Liver (tissue), 3 donors: ENCODE results near the gene KLHL20.
"Not testable (repeated sequence)": the region's sequence is repeated elsewhere in the genome, so short reads cannot be mapped to it uniquely, and the experiment has no call there.

Experiments used
- EGR1 ChIP-seq, 2 donors: IDR thresholded peaks; 2 replicates each; pipeline ENCODE4 v1.6.1; 2016 to 2018; ENCODE audit warnings: antibody characterized with exemption in 2 of 2, low read depth in 2 of 2
- GABPA ChIP-seq, 2 donors: IDR thresholded peaks in 1 of 2; conservative IDR thresholded peaks in 1 of 2; 2 replicates each; pipeline ENCODE4 v1.6.1; 2016; ENCODE audit warnings: antibody characterized with exemption in 2 of 2, mild to moderate bottlenecking in 1 of 2, moderate library complexity in 1 of 2
- RAD21 ChIP-seq, 2 donors: IDR thresholded peaks; 2 replicates each; pipeline ENCODE4 v1.6.1; 2016; ENCODE audit warnings: antibody characterized with exemption in 2 of 2, mild to moderate bottlenecking in 2 of 2
- RXRA ChIP-seq, 2 donors: IDR thresholded peaks; 2 replicates each; pipeline ENCODE4 v1.6.1; 2017 to 2018; ENCODE audit warnings: antibody characterized with exemption in 2 of 2, mild to moderate bottlenecking in 1 of 2
- SP1 ChIP-seq: IDR thresholded peaks from 2 replicates; pipeline ENCODE4 v1.6.1; 2018; ENCODE audit warnings: antibody characterized with exemption, mild to moderate bottlenecking
- TAF1 ChIP-seq: conservative IDR thresholded peaks from 2 replicates; pipeline ENCODE4 v1.6.1; 2016; ENCODE audit warnings: antibody characterized with exemption, mild to moderate bottlenecking
- TF ChIP-seq, protein P1 (sequence below): fragments of 150-350 bp; IDR thresholded peaks from 2 replicates; pipeline ENCODE4 v1.5.1; 2017; ENCODE audit warnings: improper control_type of control experiment, low read depth, low read length; ENCODE audit not compliant: missing input control
- TF ChIP-seq, protein P2 (sequence below): IDR thresholded peaks from 2 replicates; pipeline ENCODE4 v1.6.1; 2016; ENCODE audit warnings: antibody characterized with exemption, mild to moderate bottlenecking
- TF ChIP-seq, protein P3 (sequence below): IDR thresholded peaks from 2 replicates; pipeline ENCODE4 v1.6.1; 2016; ENCODE audit warnings: antibody characterized with exemption
- donor health status: healthy.
- donor health status: healthy.

DNA sequence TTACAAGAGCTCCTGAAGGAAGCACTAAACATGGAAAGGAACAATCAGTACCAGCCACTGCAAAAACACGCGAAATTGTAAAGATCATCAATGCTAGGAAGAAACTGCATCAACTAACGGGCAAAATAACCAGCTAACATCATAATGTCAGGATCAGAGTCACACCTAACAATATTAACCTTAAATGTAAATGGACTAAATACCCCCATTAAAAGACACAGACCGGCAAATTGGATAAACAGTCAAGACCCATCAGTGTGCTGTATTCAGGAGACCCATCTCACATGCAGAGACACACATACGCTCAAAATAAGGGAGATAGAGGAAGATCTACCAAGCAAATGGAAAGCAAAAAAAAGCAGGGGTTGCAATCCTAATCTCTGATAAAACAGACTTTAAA, 98.9 kb downstream of the KLHL20 start:
- TF ChIP-seq, protein P1, sequence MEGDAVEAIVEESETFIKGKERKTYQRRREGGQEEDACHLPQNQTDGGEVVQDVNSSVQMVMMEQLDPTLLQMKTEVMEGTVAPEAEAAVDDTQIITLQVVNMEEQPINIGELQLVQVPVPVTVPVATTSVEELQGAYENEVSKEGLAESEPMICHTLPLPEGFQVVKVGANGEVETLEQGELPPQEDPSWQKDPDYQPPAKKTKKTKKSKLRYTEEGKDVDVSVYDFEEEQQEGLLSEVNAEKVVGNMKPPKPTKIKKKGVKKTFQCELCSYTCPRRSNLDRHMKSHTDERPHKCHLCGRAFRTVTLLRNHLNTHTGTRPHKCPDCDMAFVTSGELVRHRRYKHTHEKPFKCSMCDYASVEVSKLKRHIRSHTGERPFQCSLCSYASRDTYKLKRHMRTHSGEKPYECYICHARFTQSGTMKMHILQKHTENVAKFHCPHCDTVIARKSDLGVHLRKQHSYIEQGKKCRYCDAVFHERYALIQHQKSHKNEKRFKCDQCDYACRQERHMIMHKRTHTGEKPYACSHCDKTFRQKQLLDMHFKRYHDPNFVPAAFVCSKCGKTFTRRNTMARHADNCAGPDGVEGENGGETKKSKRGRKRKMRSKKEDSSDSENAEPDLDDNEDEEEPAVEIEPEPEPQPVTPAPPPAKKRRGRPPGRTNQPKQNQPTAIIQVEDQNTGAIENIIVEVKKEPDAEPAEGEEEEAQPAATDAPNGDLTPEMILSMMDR = not testable (repeated sequence)
- not testable (repeated sequence) for TF ChIP-seq RXRA (IDR thresholded peaks at IDR 0.05); GABPA (IDR thresholded peaks at IDR 0.05 in 1 of 2, conservative IDR thresholded peaks at IDR 0.05 in 1 of 2); TAF1; RAD21 (IDR thresholded peaks at IDR 0.05); EGR1 (IDR thresholded peaks at IDR 0.05; ENCODE audit: low read depth in 2 of 2); SP1
- TF ChIP-seq, protein P2, sequence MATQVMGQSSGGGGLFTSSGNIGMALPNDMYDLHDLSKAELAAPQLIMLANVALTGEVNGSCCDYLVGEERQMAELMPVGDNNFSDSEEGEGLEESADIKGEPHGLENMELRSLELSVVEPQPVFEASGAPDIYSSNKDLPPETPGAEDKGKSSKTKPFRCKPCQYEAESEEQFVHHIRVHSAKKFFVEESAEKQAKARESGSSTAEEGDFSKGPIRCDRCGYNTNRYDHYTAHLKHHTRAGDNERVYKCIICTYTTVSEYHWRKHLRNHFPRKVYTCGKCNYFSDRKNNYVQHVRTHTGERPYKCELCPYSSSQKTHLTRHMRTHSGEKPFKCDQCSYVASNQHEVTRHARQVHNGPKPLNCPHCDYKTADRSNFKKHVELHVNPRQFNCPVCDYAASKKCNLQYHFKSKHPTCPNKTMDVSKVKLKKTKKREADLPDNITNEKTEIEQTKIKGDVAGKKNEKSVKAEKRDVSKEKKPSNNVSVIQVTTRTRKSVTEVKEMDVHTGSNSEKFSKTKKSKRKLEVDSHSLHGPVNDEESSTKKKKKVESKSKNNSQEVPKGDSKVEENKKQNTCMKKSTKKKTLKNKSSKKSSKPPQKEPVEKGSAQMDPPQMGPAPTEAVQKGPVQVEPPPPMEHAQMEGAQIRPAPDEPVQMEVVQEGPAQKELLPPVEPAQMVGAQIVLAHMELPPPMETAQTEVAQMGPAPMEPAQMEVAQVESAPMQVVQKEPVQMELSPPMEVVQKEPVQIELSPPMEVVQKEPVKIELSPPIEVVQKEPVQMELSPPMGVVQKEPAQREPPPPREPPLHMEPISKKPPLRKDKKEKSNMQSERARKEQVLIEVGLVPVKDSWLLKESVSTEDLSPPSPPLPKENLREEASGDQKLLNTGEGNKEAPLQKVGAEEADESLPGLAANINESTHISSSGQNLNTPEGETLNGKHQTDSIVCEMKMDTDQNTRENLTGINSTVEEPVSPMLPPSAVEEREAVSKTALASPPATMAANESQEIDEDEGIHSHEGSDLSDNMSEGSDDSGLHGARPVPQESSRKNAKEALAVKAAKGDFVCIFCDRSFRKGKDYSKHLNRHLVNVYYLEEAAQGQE = not testable (repeated sequence)
- TF ChIP-seq, protein P3, sequence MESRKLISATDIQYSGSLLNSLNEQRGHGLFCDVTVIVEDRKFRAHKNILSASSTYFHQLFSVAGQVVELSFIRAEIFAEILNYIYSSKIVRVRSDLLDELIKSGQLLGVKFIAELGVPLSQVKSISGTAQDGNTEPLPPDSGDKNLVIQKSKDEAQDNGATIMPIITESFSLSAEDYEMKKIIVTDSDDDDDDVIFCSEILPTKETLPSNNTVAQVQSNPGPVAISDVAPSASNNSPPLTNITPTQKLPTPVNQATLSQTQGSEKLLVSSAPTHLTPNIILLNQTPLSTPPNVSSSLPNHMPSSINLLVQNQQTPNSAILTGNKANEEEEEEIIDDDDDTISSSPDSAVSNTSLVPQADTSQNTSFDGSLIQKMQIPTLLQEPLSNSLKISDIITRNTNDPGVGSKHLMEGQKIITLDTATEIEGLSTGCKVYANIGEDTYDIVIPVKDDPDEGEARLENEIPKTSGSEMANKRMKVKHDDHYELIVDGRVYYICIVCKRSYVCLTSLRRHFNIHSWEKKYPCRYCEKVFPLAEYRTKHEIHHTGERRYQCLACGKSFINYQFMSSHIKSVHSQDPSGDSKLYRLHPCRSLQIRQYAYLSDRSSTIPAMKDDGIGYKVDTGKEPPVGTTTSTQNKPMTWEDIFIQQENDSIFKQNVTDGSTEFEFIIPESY = not testable (repeated sequence)
